ENCODE results near the gene SLC25A28.

The SLC25A28 gene, protein sequence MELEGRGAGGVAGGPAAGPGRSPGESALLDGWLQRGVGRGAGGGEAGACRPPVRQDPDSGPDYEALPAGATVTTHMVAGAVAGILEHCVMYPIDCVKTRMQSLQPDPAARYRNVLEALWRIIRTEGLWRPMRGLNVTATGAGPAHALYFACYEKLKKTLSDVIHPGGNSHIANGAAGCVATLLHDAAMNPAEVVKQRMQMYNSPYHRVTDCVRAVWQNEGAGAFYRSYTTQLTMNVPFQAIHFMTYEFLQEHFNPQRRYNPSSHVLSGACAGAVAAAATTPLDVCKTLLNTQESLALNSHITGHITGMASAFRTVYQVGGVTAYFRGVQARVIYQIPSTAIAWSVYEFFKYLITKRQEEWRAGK

DNA sequence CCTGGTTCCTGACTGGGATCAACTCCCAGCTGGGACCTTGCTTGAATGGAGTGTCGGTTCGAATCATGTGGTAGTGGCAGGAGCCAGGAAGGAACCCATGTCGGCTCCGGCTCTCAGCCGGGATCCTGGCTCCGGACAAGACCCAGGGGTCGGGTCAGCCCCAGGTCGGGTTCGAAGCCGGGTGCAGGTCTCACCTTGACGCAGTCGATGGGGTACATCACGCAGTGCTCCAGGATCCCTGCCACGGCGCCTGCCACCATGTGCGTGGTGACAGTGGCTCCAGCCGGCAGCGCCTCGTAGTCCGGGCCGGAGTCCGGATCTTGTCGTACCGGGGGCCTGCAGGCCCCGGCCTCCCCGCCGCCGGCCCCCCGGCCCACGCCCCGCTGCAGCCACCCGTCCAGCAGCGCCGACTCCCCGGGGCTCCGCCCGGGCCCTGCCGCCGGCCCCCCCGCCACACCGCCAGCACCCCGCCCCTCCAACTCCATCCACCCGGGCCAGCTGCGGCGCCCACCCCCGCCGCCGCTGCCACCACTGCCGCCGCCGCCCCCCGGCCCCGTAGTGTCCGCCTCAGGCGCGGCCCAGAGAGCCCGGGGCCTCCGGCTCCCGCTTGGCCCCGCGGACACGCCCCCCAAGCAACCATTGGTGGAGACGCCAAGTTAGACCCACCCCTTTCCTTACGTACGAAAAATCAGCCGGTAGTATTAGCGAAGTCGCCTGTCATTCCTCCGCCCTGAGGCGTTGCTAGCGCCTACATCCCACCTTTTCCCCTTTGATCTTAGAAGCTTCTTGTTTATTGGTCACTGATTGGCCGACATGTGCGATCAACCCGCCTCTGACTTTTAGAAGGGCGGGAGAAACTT, at the start of gene SLC25A28:
SLC25A28 (minus strand) TSS at position 589 of the 860 bp plus-strand sequence; CDS start at position 485, 104 bp downstream.
- H3K4me3 ChIP-seq (ENCODE audit: low read length), result peak within 1 kb of the TSS; percentile 76
- DNase-seq (ENCODE audit: low read depth), result peak; percentile 100
- TF ChIP-seq, protein P1, sequence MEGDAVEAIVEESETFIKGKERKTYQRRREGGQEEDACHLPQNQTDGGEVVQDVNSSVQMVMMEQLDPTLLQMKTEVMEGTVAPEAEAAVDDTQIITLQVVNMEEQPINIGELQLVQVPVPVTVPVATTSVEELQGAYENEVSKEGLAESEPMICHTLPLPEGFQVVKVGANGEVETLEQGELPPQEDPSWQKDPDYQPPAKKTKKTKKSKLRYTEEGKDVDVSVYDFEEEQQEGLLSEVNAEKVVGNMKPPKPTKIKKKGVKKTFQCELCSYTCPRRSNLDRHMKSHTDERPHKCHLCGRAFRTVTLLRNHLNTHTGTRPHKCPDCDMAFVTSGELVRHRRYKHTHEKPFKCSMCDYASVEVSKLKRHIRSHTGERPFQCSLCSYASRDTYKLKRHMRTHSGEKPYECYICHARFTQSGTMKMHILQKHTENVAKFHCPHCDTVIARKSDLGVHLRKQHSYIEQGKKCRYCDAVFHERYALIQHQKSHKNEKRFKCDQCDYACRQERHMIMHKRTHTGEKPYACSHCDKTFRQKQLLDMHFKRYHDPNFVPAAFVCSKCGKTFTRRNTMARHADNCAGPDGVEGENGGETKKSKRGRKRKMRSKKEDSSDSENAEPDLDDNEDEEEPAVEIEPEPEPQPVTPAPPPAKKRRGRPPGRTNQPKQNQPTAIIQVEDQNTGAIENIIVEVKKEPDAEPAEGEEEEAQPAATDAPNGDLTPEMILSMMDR (conservative IDR thresholded peaks at IDR 0.05; ENCODE audit: low read length), result no peak

DNA sequence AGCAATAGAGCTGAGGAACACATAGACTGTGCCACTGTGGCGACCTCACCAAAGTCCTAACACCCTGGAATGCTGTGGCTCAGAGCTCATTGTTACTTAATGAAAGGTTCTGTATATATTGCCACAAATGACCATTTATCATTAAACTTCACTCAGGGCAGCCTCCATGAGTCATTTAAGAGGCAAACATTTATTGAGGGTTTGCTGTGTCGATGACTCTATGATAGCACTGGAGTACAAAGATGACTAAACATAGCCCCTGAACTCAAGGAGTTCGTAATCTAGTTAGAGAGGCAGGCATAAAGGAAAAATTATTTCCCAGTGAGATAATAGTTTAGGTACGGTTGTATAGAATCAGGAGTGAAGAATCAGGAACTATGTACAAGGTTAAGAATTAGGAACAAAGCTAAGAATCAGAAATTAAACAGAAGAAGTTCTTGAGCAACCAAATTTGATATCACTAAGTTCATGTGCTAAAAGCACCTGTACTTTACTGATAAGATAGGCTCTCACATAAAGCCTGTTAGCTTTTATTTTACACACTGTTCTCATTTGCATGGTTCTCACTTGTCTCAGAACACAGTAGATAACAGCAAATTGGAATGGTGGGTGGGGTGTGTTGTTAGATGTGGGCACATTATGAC, 47.0 kb upstream of the SLC25A28 start:
- peak; percentile 84 for DNase-seq (ENCODE audit: low read depth)
- H3K4me3 ChIP-seq (ENCODE audit: low read length), result no peak overlapping the region
- TF ChIP-seq, protein P1 (conservative IDR thresholded peaks at IDR 0.05; ENCODE audit: low read length), result no peak

DNA sequence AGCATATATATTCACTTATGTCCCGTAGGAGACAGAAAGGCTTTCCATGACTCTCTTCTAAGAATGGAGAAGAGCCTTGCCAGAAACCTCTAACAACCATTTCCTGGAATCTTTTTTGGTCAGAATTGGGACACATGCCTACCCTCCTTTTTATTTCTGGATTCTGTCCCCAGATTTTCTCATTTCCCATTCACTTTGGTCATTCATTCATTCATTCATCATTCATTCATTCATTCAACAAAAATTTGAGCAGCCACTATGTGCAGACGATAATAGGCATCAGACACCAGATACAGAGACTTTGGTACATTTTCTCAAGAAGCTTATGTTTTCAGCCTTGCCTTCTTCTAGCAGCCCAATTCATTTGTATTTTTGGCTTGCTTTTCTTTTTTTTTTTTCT, 45.1 kb upstream of the SLC25A28 start:
- TF ChIP-seq, protein P1 (conservative IDR thresholded peaks at IDR 0.05; ENCODE audit: low read length), result no peak
- DNase-seq (ENCODE audit: low read depth), result no peak
- no peak overlapping the region for H3K4me3 ChIP-seq (ENCODE audit: low read length)

DNA sequence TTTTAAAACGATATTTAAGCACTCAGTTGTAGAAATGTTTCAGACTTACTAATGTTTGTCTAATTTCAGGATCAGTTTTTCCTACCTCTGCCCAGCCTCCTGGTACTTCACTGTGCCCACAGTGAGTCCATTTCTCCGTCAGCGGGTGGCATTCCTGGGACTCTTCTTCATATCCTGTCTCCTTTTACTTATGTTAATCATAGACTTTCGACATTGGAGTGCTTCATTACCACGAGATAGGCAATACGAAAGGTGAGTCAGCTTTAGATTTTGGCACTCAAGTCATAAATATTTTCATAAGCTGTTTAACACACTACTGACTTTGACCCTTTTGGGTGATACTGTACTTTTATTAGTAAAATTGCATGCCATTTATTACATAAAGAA, 41.1 kb upstream of the SLC25A28 start:
- H3K4me3 ChIP-seq (ENCODE audit: low read length), result peak overlapping the region; percentile 32
- DNase-seq (ENCODE audit: low read depth), result peak; percentile 89
- TF ChIP-seq, protein P1 (conservative IDR thresholded peaks at IDR 0.05; ENCODE audit: low read length), result no peak

DNA sequence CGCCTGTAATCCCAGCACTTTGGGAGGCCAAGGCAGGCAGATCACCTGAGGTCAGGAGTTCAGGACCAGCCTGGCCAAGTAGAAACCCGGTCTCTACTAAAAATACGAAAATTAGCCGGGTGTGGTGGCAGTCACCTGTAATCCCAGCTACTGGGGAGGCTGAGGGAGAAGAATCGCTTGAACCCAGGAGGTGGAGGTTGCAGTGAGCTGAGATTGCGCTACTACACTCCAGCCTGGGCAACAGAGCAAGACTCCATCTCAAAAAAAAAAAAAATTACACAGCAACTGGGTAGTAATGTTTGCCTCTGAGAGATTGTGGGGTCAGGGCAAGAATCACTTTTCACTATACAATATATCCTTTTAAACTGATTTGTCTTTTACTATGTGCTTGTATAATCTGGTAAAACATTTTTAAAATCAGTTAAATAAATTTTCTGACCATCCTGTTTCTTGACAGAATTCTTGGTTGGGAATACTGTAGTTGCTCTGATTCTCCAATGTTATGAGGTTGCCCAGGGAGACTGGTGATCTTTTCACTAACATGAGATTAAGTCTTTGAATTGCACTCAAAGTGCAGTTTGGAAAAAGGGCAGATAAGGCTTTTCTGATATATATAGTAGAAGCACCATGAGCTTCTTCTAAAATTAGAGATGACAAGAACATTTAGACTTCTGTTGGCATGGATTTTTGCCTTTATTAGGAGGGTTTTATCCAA, 40.6 kb upstream of the SLC25A28 start:
- DNase-seq (ENCODE audit: low read depth), result peak; percentile 34
- TF ChIP-seq, protein P1 (conservative IDR thresholded peaks at IDR 0.05; ENCODE audit: low read length), result no peak
- peak overlapping the region; percentile 91 for H3K4me3 ChIP-seq (ENCODE audit: low read length)

DNA sequence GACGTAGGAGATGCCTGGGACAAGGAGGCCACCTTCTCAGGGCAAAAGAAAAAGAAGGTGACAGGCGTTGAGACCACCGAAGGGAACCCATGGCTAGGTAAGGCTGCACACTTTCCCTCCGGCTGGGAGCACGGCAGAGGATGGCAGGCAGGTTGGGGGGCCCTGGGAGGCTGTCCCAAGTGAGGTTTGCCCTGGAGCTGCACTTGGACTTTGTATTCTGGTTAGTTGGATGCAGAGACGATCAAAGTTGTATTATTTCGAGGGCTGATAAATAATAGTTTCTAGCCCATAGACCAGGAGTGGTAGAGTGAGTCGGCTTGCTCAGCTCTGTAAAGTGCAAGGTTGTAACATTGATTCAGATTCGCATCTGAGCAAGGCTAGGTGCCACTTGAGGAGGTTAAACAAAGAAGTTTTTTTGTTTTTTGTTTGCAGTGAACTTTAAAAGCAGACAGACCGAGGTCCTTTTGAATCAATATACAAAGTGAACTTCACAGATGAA, 39.7 kb upstream of the SLC25A28 start:
- H3K4me3 ChIP-seq (ENCODE audit: low read length), result peak overlapping the region; percentile 91
- TF ChIP-seq, protein P1 (conservative IDR thresholded peaks at IDR 0.05; ENCODE audit: low read length), result no peak
- no peak for DNase-seq (ENCODE audit: low read depth)
